Endothelial cell of umbilical vein (primary cell): ENCODE measurements around the gene AP2B1. TPM values are rescaled to one million over a fixed set of nuclear protein-coding genes. Genes with fewer than 3 reads are reported as not detected.

Experiments
- BruUV-seq: library from RNA; stranded (reverse); fragments of 400-500 nt; replicated peaks from 2 replicates; lab custom pipeline; 2021; lab: Mats Ljungman, UMichigan
- CTCF ChIA-PET: fragments of 300-600, 350-600 bp; sonication (Branson Sonifier 250); formaldehyde crosslinking; loops from one replicate; lab custom pipeline; 2021; ENCODE audit warnings: antibody characterized with exemption, inconsistent platforms; lab: Charles Lee
- POLR2A ChIA-PET: fragments of 300-600, 350-600 bp; sonication (Branson Sonifier 250); formaldehyde crosslinking; loops from one replicate; lab custom pipeline; 2021; ENCODE audit warnings: antibody characterized with exemption, inconsistent platforms; lab: Charles Lee
- DNase-seq: peaks from one replicate; pipeline ENCODE4 v3.0.0-alpha.2; 2011; ENCODE audit warnings: low read depth, low spot score
- FAIRE-seq: peaks from 2 replicates; lab custom pipeline; 2011; peaks lifted over from hg19 to GRCh38; lab: Jason Lieb, UNC
- H2AFZ ChIP-seq: 2 replicates; pipeline ENCODE4 v1.6.0; 2012; ENCODE audit warnings: low read depth, low read length, control low read depth, inconsistent platforms
- H3K27ac ChIP-seq: 2 replicates; pipeline ENCODE4 v1.5.1; 2011; ENCODE audit warnings: low read depth, mild to moderate bottlenecking, control low read depth, low read length, moderate library complexity; ENCODE audit not compliant: insufficient read depth
- H3K27me3 ChIP-seq, 2 experiments: 2 replicates each; pipeline versions ENCODE4 v1.6.0 to v1.6.1; 2011; ENCODE audit warnings: low read length in 2 of 2, mixed read lengths in 1 of 2; ENCODE audit not compliant: control insufficient read depth in 2 of 2, insufficient read depth in 2 of 2
- H3K36me3 ChIP-seq, 2 experiments: 2 replicates in 1 of 2; 3 replicates in 1 of 2; pipeline ENCODE4 v1.5.1; 2011; ENCODE audit warnings: low read length in 2 of 2, mild to moderate bottlenecking in 1 of 2, moderate library complexity in 1 of 2; ENCODE audit not compliant: control insufficient read depth in 2 of 2, insufficient read depth in 2 of 2; ENCODE audit errors: extremely low read depth in 1 of 2
- H3K4me1 ChIP-seq: 3 replicates; pipeline ENCODE4 v1.5.1; 2011; ENCODE audit warnings: mild to moderate bottlenecking, low read length; ENCODE audit not compliant: control insufficient read depth, insufficient read depth; ENCODE audit errors: extremely low read depth
- H3K4me2 ChIP-seq: 2 replicates; pipeline ENCODE4 v1.6.1; 2011; ENCODE audit warnings: low read length, control low read depth, mixed read lengths; ENCODE audit not compliant: insufficient read depth
- H3K4me3 ChIP-seq, 3 experiments: fragments of 200-600 bp in 1 of 3; sonication (generic), shearing (Covaris generic) in 1 of 3; replicated peaks in 1 of 3; 2 replicates each; pipeline ENCODE4 v1.5.1; 2011 to 2016; ENCODE audit warnings: control low read depth in 3 of 3, low read length in 3 of 3, mild to moderate bottlenecking in 2 of 3, inconsistent platforms in 1 of 3, low read depth in 1 of 3, moderate library complexity in 1 of 3; ENCODE audit not compliant: insufficient read depth in 1 of 3
- H3K79me2 ChIP-seq: 2 replicates; pipeline ENCODE4 v1.6.0; 2012; ENCODE audit warnings: low read length, inconsistent platforms; ENCODE audit not compliant: control insufficient read depth, insufficient read depth
- H3K9ac ChIP-seq: replicated peaks from 2 replicates; pipeline ENCODE3; 2011; ENCODE audit warnings: low read length, control low read depth; ENCODE audit not compliant: insufficient read depth; ENCODE audit errors: extremely low read depth
- H3K9me1 ChIP-seq: replicated peaks from 3 replicates; pipeline ENCODE4 v1.6.0; 2011; ENCODE audit warnings: mild to moderate bottlenecking, low read length; ENCODE audit not compliant: control insufficient read depth, insufficient read depth; ENCODE audit errors: extremely low read depth
- H3K9me3 ChIP-seq: replicated peaks from 2 replicates; pipeline ENCODE4 v1.5.1; 2012; ENCODE audit warnings: low read length, inconsistent platforms; ENCODE audit not compliant: control insufficient read depth, insufficient read depth
- H4K20me1 ChIP-seq: replicated peaks from 2 replicates; pipeline ENCODE3; 2011; ENCODE audit warnings: mild to moderate bottlenecking, low read length; ENCODE audit not compliant: control insufficient read depth, insufficient read depth; ENCODE audit errors: extremely low read depth
- CTCF ChIP-seq, 2 donors: IDR thresholded peaks; 1 replicate in 1 of 2; 2 replicates in 1 of 2; pipeline ENCODE4 v1.5.1; 2011; ENCODE audit warnings: low read length in 2 of 2, mild to moderate bottlenecking in 2 of 2, moderate library complexity in 2 of 2, control low read depth in 1 of 2, inconsistent platforms in 1 of 2, low read depth in 1 of 2; ENCODE audit not compliant: insufficient read depth in 1 of 2; ENCODE audit errors: extremely low read depth in 1 of 2
- EZH2 ChIP-seq: IDR thresholded peaks from 2 replicates; pipeline ENCODE4 v1.6.1; 2012; ENCODE audit warnings: borderline replicate concordance, low read depth, mild to moderate bottlenecking, moderate library complexity, low read length, inconsistent platforms; ENCODE audit not compliant: severe bottlenecking
- FOS ChIP-seq: IDR thresholded peaks from 2 replicates; pipeline ENCODE4 v1.6.1; 2011; ENCODE audit warnings: mild to moderate bottlenecking, low read length, moderate library complexity, borderline replicate concordance; ENCODE audit not compliant: insufficient read depth
- GATA2 ChIP-seq: IDR thresholded peaks from 2 replicates; pipeline ENCODE4 v1.7.0; 2011; ENCODE audit warnings: low read depth, mild to moderate bottlenecking, moderate library complexity, mixed read lengths, low read length; ENCODE audit not compliant: insufficient read length, insufficient read depth
- JUN ChIP-seq: IDR thresholded peaks from 2 replicates; pipeline ENCODE4 v1.6.1; 2011; ENCODE audit warnings: borderline replicate concordance, low read depth; ENCODE audit not compliant: insufficient read length, insufficient read depth
- MYC ChIP-seq: IDR thresholded peaks from one replicate; pipeline ENCODE4 v1.6.1; 2011; ENCODE audit warnings: mild to moderate bottlenecking, low read depth, low read length
- POLR2A ChIP-seq: IDR thresholded peaks from 2 replicates; pipeline ENCODE4 v1.6.1; 2012; ENCODE audit warnings: low read depth, mild to moderate bottlenecking, control low read depth, low read length
- POLR2AphosphoS5 ChIP-seq: IDR thresholded peaks from 2 replicates; pipeline ENCODE4 v1.6.1; 2012; ENCODE audit warnings: low read depth, mild to moderate bottlenecking, control low read depth, low read length, moderate library complexity; ENCODE audit not compliant: insufficient read depth
- dilution Hi-C: fragments of 300-500 bp; cut with MboI; formaldehyde crosslinking; loops from one replicate; pipeline ENCODE4 v1.15.0; 2019; ENCODE audit warnings: low sequenced_read_pairs; ENCODE audit not compliant: extremely low pct_ligation_motif_present
- intact Hi-C: fragments of 100-400 bp; cut with micrococcal nuclease; formaldehyde crosslinking; loops from one replicate; pipeline ENCODE4 v1.10.0; 2022
- polyA plus RNA-seq, 4 experiments: library from polyadenylated mRNA; depleted of rRNA in 3 of 4; stranded (reverse) in 3 of 4; unstranded in 1 of 4; fragments of >200 nt; gene quantifications; 2 replicates each; pipeline versions ENCODE4 v1.2.1 to v1.2.3, GENCODE V29; 2011 to 2012; ENCODE audit warnings: missing spikeins in 1 of 4
- total RNA-seq: library from RNA; stranded (reverse); gene quantifications from 2 replicates; pipeline ENCODE4 v1.2.3, GENCODE V29; 2021
- TF ChIP-seq, protein P1 (sequence below): IDR thresholded peaks from 2 replicates; pipeline ENCODE4 v1.6.1; 2011; ENCODE audit not compliant: insufficient read depth, insufficient read length

AP2B1 gene
- total and polyA plus RNA-seq, 2 donors (not counting 3 experiments of a cell fraction or from before 2014, with no cell fraction given), result 106 to 198 TPM

- H3K9me1 ChIP-seq, result no peaks in the 10 kb centered on the region
- no peak overlapping the region for H3K4me2 ChIP-seq
- no TSS peak for BruUV-seq
- no peak overlapping the region for H3K27ac ChIP-seq
- POLR2A ChIA-PET, result no interaction called here
- H3K4me3 ChIP-seq, result no peak overlapping the region
- peaks cover 3 to 5% of the 10 kb centered on the region in 2 experiments for H3K36me3 ChIP-seq
- TF ChIP-seq POLR2A (no peak), FOS (no peak)
- FAIRE-seq (no peak), DNase-seq (no peak)
- H3K27me3 ChIP-seq, result no peaks in the 10 kb centered on the region
- no peaks in the 10 kb centered on the region for H4K20me1 ChIP-seq
- dilution Hi-C loops, result no loop called here
- no peaks in the 10 kb centered on the region for H3K9me3 ChIP-seq
- H3K79me2 ChIP-seq, result no peaks in the 10 kb centered on the region
- no peak overlapping the region for H2AFZ ChIP-seq
- CTCF ChIA-PET, result interaction anchor here (0.8 to 1.8 kb wide), 2 partner anchors 42 to 166 kb away, joined by 3 to 5 read pairs; no protein-coding TSS in a partner anchor
- H3K9ac ChIP-seq, result no peak overlapping the region
- no peaks in the 10 kb centered on the region for H3K4me1 ChIP-seq
- intact Hi-C loops, result no loop called here
These were observed 118.1 kb downstream of the AP2B1 start for GRCh38 chr17:35705230-35705629.

DNA sequence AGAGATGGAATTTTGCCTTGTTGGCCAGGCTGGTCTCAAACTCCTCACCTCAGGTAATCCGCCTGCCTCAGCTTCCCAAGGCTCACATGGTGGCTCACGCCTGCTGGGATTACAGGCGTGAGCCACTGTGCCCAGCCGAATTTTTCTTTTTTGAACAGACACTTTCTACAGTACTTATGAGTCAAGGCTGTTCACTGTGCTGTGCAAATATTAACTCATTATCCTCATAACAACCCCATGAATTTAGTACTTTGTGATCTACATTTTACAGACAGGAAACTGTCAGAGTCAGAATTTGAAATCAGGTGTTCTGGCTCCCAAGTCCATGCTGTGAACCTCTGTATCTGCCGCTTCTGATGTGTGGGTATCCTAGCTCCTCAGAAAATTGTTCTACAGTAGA, 118.6 kb downstream of the AP2B1 start:
- no peak for FAIRE-seq
- CTCF ChIA-PET, result interaction anchor here (0.8 kb wide), 1 partner anchor 166 kb away, joined by 3 read pairs; no protein-coding TSS in a partner anchor

More for the DNA sequence above, 118.6 kb downstream of the AP2B1 start:
- Histone ChIP-seq H3K9me3 (no peaks in the 10 kb centered on the region), H3K27ac (no peak overlapping the region), H3K4me3 (no peak overlapping the region), H3K27me3 (no peaks in the 10 kb centered on the region), H3K4me2 (no peak overlapping the region), H4K20me1 (no peaks in the 10 kb centered on the region), H3K36me3 (peaks cover 5 to 7% of the 10 kb centered on the region in 2 experiments), H3K79me2 (no peaks in the 10 kb centered on the region), H3K9me1 (no peaks in the 10 kb centered on the region), H3K9ac (no peak overlapping the region), H3K4me1 (no peaks in the 10 kb centered on the region), H2AFZ (no peak overlapping the region)
- intact Hi-C loops (no loop called here), dilution Hi-C loops (no loop called here)
- BruUV-seq, result no TSS peak
- POLR2A ChIA-PET, result no interaction called here
- no peak for DNase-seq
- TF ChIP-seq, protein P1, sequence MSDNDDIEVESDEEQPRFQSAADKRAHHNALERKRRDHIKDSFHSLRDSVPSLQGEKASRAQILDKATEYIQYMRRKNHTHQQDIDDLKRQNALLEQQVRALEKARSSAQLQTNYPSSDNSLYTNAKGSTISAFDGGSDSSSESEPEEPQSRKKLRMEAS, result no peak
- TF ChIP-seq MYC, result no peak
- no peak for TF ChIP-seq JUN
- TF ChIP-seq POLR2A, result no peak
- no peak for TF ChIP-seq GATA2
- no peak for TF ChIP-seq FOS
- no peak for TF ChIP-seq POLR2AphosphoS5
- no peak for TF ChIP-seq EZH2
- no peak for TF ChIP-seq CTCF (IDR thresholded peaks at IDR 0.05; ENCODE audit: extremely low read depth in 1 of 2, insufficient read depth in 1 of 2, low read depth in 1 of 2, low read length in 2 of 2)
